Measurements from ENCODE around the gene CCDC192.

DNA sequence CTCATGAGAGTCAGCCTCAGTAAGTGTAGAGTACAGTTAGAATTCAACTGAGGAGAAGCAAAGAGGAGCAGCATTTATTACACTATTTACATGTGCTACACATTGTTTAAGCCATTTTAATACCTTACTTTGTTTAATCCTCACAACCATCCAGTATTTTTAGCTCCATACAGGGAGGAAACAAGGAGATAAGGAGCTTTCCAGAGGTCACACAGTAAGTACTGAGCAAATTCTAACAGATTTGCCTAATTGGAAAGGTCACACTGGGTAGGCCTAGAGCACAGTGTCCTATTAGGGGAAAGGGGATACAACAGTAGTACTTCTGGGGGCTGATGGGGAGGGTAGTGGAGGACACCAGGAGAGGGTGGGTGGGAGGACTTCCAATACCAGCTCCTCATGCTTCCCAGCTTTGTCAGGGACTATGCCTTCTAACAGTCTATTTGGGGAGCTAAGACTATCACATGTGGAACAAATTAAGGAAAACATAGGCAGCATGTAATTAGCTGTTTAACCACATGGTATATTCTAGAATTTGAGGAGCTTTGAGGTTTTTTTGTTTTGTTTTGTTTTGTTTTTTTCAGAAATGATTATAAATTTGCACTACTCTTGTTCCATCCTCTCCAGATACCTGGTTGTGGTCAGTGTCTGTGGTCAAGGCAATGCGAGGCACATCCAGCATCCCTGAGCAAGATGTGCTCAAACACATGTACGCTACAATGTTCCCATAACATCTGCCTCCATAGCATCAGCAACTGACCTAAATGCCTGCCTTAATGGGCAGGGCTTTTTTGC is 284.4 kb downstream of the CCDC192 start:
- TF ChIP-seq CTCF (IDR thresholded peaks at IDR 0.05) (no peak), POLR2A (IDR thresholded peaks at IDR 0.05) (no peak)
